OCI-LY3 (cell line): ENCODE data around the gene BAHD1.
"Not testable (repeated sequence)": the region's sequence is repeated elsewhere in the genome, so short reads cannot be mapped to it uniquely, and the experiment has no call there.

Source experiments
- H2AFZ ChIP-seq: fragments of 200-600, 300-600 bp; shearing (Covaris generic); 2 replicates; pipeline ENCODE4 v1.6.0; 2014; ENCODE audit warnings: antibody characterized with exemption, low read depth, low read length
- H3K27ac ChIP-seq: fragments of 200-600, 300-600 bp; sonication (generic); 2 replicates; pipeline ENCODE4 v1.5.1; 2014; ENCODE audit warnings: mild to moderate bottlenecking, low read length, moderate library complexity, mixed read lengths
- H3K27me3 ChIP-seq: fragments of 200-600, 300-600 bp; sonication (generic); 2 replicates; pipeline ENCODE4 v1.6.1; 2014; ENCODE audit warnings: low read depth, low read length, mixed read lengths
- H3K36me3 ChIP-seq: fragments of 200-600, 300-600 bp; sonication (generic); replicated peaks from 2 replicates; pipeline ENCODE3; 2014; ENCODE audit warnings: low read depth, low read length, mixed read lengths
- H3K4me1 ChIP-seq: fragments of 300-600, 200-600 bp; sonication (generic); 2 replicates; pipeline ENCODE4 v1.6.1; 2014; ENCODE audit warnings: low read length, mixed read lengths
- H3K4me2 ChIP-seq: fragments of 200-600, 300-600 bp; sonication (generic); 2 replicates; pipeline ENCODE4 v1.6.1; 2014; ENCODE audit warnings: low read length, mixed read lengths
- H3K4me3 ChIP-seq: fragments of 300-600, 200-600 bp; sonication (generic); 2 replicates; pipeline ENCODE4 v1.5.1; 2014; ENCODE audit warnings: antibody characterized with exemption, mild to moderate bottlenecking, low read length, moderate library complexity
- H3K79me2 ChIP-seq: fragments of 300-600, 200-600 bp; shearing (Covaris generic); 2 replicates; pipeline ENCODE4 v1.6.1; 2014; ENCODE audit warnings: mild to moderate bottlenecking, low read length, mixed read lengths
- H3K9ac ChIP-seq: fragments of 300-600, 200-600 bp; shearing (Covaris generic); 2 replicates; pipeline ENCODE4 v1.6.0; 2014; ENCODE audit warnings: mild to moderate bottlenecking, low read length, moderate library complexity
- H3K9me3 ChIP-seq: fragments of 200-600, 300-600 bp; shearing (Covaris generic); 2 replicates; pipeline ENCODE4 v1.6.1; 2014; ENCODE audit warnings: low read length, mixed read lengths; ENCODE audit not compliant: insufficient read depth
- H4K20me1 ChIP-seq: fragments of 200-600, 300-600 bp; sonication (generic); 2 replicates; pipeline ENCODE4 v1.6.1; 2016; ENCODE audit warnings: low read length, mixed read lengths; ENCODE audit not compliant: insufficient read depth
- EZH2phosphoT487 ChIP-seq: fragments of 200-600 bp; shearing (Covaris generic); IDR thresholded peaks from 2 replicates; pipeline ENCODE4 v1.6.1; 2018; ENCODE audit warnings: antibody characterized with exemption, mixed run types, low read depth
- TF ChIP-seq, protein P1 (sequence below): fragments of 200-600, 300-600 bp; sonication (generic); IDR thresholded peaks from 2 replicates; pipeline ENCODE4 v1.5.1; 2014; ENCODE audit warnings: antibody characterized with exemption, low read length, low read depth

The BAHD1 gene

DNA sequence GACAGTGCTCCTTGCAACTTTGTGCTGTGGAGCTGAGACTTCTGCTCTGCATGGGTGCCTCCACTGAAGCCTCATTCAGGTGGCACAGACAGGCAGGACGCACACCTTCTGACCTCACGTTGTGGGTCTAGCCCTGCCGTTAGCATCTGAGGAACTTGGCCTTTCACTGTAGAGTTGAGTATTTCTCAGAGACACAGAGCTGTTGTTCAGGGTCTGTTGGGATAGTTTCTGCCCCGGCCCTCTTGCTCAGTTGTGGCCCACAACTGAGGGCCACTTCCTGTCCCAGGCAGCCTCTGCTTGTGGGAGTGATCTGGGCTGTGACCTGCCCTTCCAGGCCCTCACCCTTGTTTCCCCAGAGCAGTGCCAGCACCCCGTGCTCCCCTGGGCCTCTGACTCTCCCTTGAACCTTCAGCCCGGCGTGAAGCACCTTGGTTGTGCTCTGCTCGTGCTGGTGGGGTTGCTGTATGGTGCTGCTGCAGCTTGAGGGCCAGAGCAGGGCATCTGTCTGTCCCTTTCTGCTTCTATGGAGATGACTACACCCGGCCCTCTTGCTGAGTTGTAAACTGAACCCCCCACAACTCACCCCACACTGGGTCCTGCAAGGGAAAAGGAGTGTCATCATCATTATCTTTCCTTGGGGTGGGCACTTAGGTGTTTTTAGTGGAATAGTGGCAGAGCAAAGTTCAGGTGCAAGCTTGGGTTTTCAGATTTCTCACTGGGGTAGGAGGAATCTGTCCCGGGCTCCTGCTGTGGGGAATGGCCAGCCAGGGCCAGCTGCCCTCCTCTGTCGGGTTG is 11.7 kb downstream of the BAHD1 start:
- Histone ChIP-seq H3K79me2 (peaks cover 69% of the 10 kb centered on the region), H3K9ac (no peak overlapping the region), H3K27me3 (no peaks in the 10 kb centered on the region), H4K20me1 (peaks cover 53% of the 10 kb centered on the region), H3K9me3 (no peaks in the 10 kb centered on the region), H3K4me2 (no peak overlapping the region), H3K36me3 (no peaks in the 10 kb centered on the region), H3K27ac (no peak overlapping the region), H2AFZ (no peak overlapping the region), H3K4me1 (peaks cover 3% of the 10 kb centered on the region; the same call in 1 of the 2 replicates), H3K4me3 (no peak overlapping the region)
- TF ChIP-seq, protein P1, sequence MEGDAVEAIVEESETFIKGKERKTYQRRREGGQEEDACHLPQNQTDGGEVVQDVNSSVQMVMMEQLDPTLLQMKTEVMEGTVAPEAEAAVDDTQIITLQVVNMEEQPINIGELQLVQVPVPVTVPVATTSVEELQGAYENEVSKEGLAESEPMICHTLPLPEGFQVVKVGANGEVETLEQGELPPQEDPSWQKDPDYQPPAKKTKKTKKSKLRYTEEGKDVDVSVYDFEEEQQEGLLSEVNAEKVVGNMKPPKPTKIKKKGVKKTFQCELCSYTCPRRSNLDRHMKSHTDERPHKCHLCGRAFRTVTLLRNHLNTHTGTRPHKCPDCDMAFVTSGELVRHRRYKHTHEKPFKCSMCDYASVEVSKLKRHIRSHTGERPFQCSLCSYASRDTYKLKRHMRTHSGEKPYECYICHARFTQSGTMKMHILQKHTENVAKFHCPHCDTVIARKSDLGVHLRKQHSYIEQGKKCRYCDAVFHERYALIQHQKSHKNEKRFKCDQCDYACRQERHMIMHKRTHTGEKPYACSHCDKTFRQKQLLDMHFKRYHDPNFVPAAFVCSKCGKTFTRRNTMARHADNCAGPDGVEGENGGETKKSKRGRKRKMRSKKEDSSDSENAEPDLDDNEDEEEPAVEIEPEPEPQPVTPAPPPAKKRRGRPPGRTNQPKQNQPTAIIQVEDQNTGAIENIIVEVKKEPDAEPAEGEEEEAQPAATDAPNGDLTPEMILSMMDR, result no peak
- no peak for TF ChIP-seq EZH2phosphoT487

DNA sequence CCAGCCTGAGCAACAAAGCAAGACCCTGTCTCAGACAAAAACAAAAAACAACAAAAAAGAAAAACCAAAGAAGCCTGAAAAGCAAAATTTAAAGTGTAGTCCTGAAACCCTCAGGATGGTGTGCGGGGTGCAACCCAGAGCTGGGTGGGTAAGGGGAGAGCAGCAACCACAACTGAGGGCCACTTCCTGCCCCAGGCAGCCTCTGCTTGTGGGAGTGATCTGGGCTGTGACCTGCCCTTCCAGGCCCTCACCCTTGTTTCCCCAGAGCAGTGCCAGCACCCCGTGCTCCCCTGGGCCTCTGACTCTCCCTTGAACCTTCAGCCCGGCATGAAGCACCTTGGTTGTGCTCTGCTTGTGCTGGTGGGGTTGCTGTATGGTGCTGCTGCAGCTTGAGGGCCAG is 13.2 kb downstream of the BAHD1 start:
- H3K4me1 ChIP-seq, H3K4me3 ChIP-seq, H3K27me3 ChIP-seq, H3K36me3 ChIP-seq, H3K4me2 ChIP-seq, H2AFZ ChIP-seq, H3K9ac ChIP-seq, H3K9me3 ChIP-seq, H3K27ac ChIP-seq: not testable (repeated sequence)
- Histone ChIP-seq H3K79me2 (peaks cover 59% of the 10 kb centered on the region), H4K20me1 (peaks cover 53% of the 10 kb centered on the region)

DNA sequence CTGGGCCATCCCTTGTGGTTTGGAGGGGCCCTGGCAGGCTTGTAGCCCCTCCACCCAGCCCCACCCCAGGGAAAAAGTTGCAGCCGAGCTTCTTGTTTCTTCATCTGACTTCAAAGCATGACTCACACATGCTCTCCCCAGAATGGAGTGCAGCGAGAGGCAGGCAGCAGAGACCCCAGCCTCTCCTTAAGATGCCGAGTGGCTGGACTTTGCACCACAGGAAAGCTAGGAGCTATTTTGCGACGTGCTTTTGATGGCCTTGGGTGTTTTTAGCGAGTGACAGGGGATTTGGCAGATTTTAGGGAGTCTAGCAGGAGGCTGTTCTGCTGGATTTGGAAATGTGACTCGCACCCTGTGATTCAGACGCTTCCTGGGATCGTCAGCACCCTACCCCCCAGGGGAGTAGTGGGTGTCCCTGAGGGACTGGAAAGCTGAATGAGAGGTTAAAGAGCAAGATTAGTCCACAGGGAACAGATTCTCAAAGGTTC is 14.2 kb downstream of the BAHD1 start:
- Histone ChIP-seq H3K9ac (no peak overlapping the region), H3K27me3 (no peaks in the 10 kb centered on the region), H3K9me3 (no peaks in the 10 kb centered on the region), H3K27ac (no peak overlapping the region), H3K36me3 (no peaks in the 10 kb centered on the region), H3K4me3 (no peak overlapping the region), H4K20me1 (peaks cover 47% of the 10 kb centered on the region), H2AFZ (no peak overlapping the region), H3K4me2 (no peak overlapping the region), H3K79me2 (peaks cover 52% of the 10 kb centered on the region), H3K4me1 (peaks cover 3% of the 10 kb centered on the region; the same call in 1 of the 2 replicates)
- TF ChIP-seq, protein P1, result no peak
- no peak for TF ChIP-seq EZH2phosphoT487

DNA sequence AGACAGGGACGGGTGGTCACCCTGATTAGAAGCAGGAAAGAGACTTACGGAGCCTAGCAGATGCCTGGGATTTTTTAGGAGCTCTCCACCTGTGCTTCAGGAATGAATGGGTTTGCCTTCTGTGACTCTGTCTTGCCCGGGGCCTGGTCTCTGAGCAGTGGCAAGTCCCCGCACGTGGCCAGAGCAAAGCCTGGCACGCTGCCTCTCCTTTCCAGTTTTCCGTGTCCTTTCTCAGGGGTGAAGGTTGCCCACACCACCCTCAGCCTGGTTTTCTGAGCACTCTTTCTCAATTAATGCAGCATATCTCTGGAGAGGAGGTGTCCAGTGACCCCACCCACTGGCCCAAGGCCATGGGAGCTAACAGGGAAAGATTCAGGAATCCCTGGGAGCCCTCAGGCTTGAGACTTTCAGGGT is 15.6 kb downstream of the BAHD1 start:
- no peaks in the 10 kb centered on the region for H3K9me3 ChIP-seq
- TF ChIP-seq, protein P1, result no peak
- no peak for TF ChIP-seq EZH2phosphoT487
- H4K20me1 ChIP-seq, result peaks cover 49% of the 10 kb centered on the region
- peaks cover 41% of the 10 kb centered on the region for H3K79me2 ChIP-seq
- H3K27ac ChIP-seq, result no peak overlapping the region
- no peak overlapping the region for H3K9ac ChIP-seq
- no peaks in the 10 kb centered on the region for H3K27me3 ChIP-seq
- no peaks in the 10 kb centered on the region for H3K36me3 ChIP-seq
- H3K4me2 ChIP-seq, result no peak overlapping the region
- H3K4me3 ChIP-seq, result no peak overlapping the region
- no peak overlapping the region for H2AFZ ChIP-seq
- peaks cover 3% of the 10 kb centered on the region; the same call in 1 of the 2 replicates for H3K4me1 ChIP-seq
